Adrenal gland (tissue), 12 donors: ENCODE results near the gene CDC5L. TPM values are rescaled to one million over a fixed set of nuclear protein-coding genes. Genes with fewer than 3 reads are reported as not detected.

Experiments used
- DNase-seq, 7 donors: peaks; one replicate each; pipeline ENCODE4 v3.0.0-alpha.2; 2019 to 2020
- H3K27ac ChIP-seq, 5 donors: fragments of 200-600 bp; sonication (generic) in 4 of 5; 1 replicate in 3 of 5; 2 replicates in 2 of 5; pipeline versions ENCODE4 v1.5.1 to v1.8.0; 2016 to 2020; ENCODE audit warnings: mild to moderate bottlenecking in 1 of 5
- H3K27me3 ChIP-seq: fragments of 200-600 bp; 2 replicates; pipeline ENCODE4 v1.8.0; 2021
- H3K36me3 ChIP-seq, 2 donors: fragments of 200-600 bp; replicated peaks in 1 of 2; 1 replicate in 1 of 2; 2 replicates in 1 of 2; pipeline versions ENCODE4 v1.5.1 to v1.8.0; 2018 to 2022
- H3K4me1 ChIP-seq, 2 donors: fragments of 200-600 bp; replicated peaks in 1 of 2; 1 replicate in 1 of 2; 2 replicates in 1 of 2; pipeline versions ENCODE4 v1.5.1 to v1.8.0; 2018 to 2021
- H3K4me3 ChIP-seq, 4 donors: fragments of 200-600 bp; sonication (generic) in 3 of 4; one replicate each; pipeline ENCODE4 v1.5.1; 2016 to 2018
- H3K9me3 ChIP-seq, 3 donors: fragments of 200-600 bp; sonication (generic) in 1 of 3; replicated peaks in 1 of 3; 1 replicate in 2 of 3; 2 replicates in 1 of 3; pipeline versions ENCODE4 v1.5.1 to v1.8.0; 2016 to 2021
- CTCF ChIP-seq, 6 experiments: fragments of 450-650 bp in 4 of 6; fragments of 200-600 bp in 2 of 6; sonication (generic) in 1 of 6; IDR thresholded peaks; 1 replicate in 5 of 6; 2 replicates in 1 of 6; pipeline versions ENCODE4 v1.5.1 to v1.8.0; 2016 to 2021; ENCODE audit warnings: antibody characterized with exemption in 6 of 6, mild to moderate bottlenecking in 2 of 6, moderate library complexity in 1 of 6
- POLR2A ChIP-seq, 2 donors: fragments of 450-650 bp; IDR thresholded peaks; one replicate each; pipeline ENCODE4 v1.6.1; 2017; ENCODE audit warnings: antibody characterized with exemption in 2 of 2, mild to moderate bottlenecking in 2 of 2, moderate library complexity in 1 of 2
- WGBS, 4 donors: extraction: QIAGEN DNeasy Blood & Tissue Kit in 2 of 4; methylation state at CpG; one replicate each; pipeline versions ENCODE4 v1.1.5 to v1.1.7; 2013 to 2017; 5-methylcytosine and 5-hydroxymethylcytosine counted together
- intact Hi-C, 2 donors: fragments of 100-400 bp; cut with DNase I; formaldehyde crosslinking; loops; one replicate each; pipeline versions ENCODE4 v1.14.1 to v1.15.0; 2022 to 2023
- polyA plus RNA-seq, 3 donors: library from polyadenylated mRNA; stranded (reverse); fragments of 200-250 nt in 2 of 3; fragments of 350-450 nt in 1 of 3; fragmentation: Illumina TruSeq in 1 of 3; extraction: RNeasy Lipid Tissue Mini Kit (QIAGEN cat#74804) in 1 of 3; gene quantifications; one replicate each; pipeline ENCODE4 v1.2.3, GENCODE V29; 2013 to 2014
- total RNA-seq, 9 donors: library from RNA; depleted of rRNA in 4 of 9; stranded (reverse); fragments of >200 nt in 4 of 9; fragments of 120-200 nt in 1 of 9; fragmentation: NEBNext Ultra II Directional in 1 of 9; extraction: Animal tissue kit (Norgen Biotek cat#: 25700) in 1 of 9; gene quantifications; one replicate each; pipeline versions ENCODE4 v1.1.0 to v1.2.4, GENCODE V29; 2013 to 2023
- donor health status: healthy with polysubstance abuse.
- donor health status: Bipolar disorder and iron deficiency.
- donor health status: DM: yes; HTN: yes; CAD: no.
- donor health status: DM: no; HTN: no; CAD: no.
- donor health status: DM: no; HTN: no; CAD: no.
- donor health status: DM: yes; HTN: yes; CAD: no.

CDC5L gene
- total and polyA plus RNA-seq, 12 donors, result 5.6 to 39.3 (median 20.8) TPM

GRCh38 chr6:44478591-44479254 lies 91.2 kb downstream of the CDC5L start:
- TF ChIP-seq CTCF (IDR thresholded peaks at IDR 0.05), result no peak
- TF ChIP-seq POLR2A (IDR thresholded peaks at IDR 0.05), result no peak
- WGBS, 4 donors, result 74 to 79% (median 78%) methylated on average over 11 of the region's 11 CpGs
- H3K36me3 ChIP-seq, result no peaks in the 10 kb centered on the region
- H3K27me3 ChIP-seq, result peaks cover 9% of the 10 kb centered on the region
- intact Hi-C loops, result loop anchor here (5.0 to 10.0 kb wide), 3 partner anchors 156 to 1236 kb away; no protein-coding TSS in a partner anchor
- no peak overlapping the region for H3K4me3 ChIP-seq
- no peaks in the 10 kb centered on the region for H3K4me1 ChIP-seq
- H3K27ac ChIP-seq, result no peak overlapping the region
- H3K9me3 ChIP-seq, result no peaks in the 10 kb centered on the region
- no peak for DNase-seq

- H3K36me3 ChIP-seq, result no peaks in the 10 kb centered on the region
- H3K4me1 ChIP-seq, result no peaks in the 10 kb centered on the region
- WGBS, 4 donors, result 82 to 88% (median 85%) methylated on average over 11 to 13 of the region's 13 CpGs
- H3K9me3 ChIP-seq, result no peaks in the 10 kb centered on the region
- peaks cover 9% of the 10 kb centered on the region for H3K27me3 ChIP-seq
- TF ChIP-seq CTCF (IDR thresholded peaks at IDR 0.05), result no peak
- no peak for TF ChIP-seq POLR2A (IDR thresholded peaks at IDR 0.05)
- H3K27ac ChIP-seq, result no peak overlapping the region
- no peak overlapping the region for H3K4me3 ChIP-seq
- intact Hi-C loops, result no loop called here
- DNase-seq, result no peak
Measured at GRCh38 chr6:44480097-44480541, 92.6 kb downstream of the CDC5L start.

- Histone ChIP-seq H3K27ac (no peak overlapping the region), H3K9me3 (no peaks in the 10 kb centered on the region), H3K36me3 (no peaks in the 10 kb centered on the region), H3K4me1 (no peaks in the 10 kb centered on the region), H3K4me3 (no peak overlapping the region), H3K27me3 (peaks cover 9% of the 10 kb centered on the region)
- 88 to 94% (median 92%) methylated on average over 6 of the region's 6 CpGs for WGBS, 4 donors
- no peak for DNase-seq
- intact Hi-C loops, result no loop called here
- TF ChIP-seq CTCF (IDR thresholded peaks at IDR 0.05), result no peak
- no peak for TF ChIP-seq POLR2A (IDR thresholded peaks at IDR 0.05)
Measured at GRCh38 chr6:44481056-44481455, 93.5 kb downstream of the CDC5L start.

GRCh38 chr6:44481760-44482159 lies 94.3 kb downstream of the CDC5L start:
- Histone ChIP-seq H3K27ac (no peak overlapping the region), H3K9me3 (no peaks in the 10 kb centered on the region), H3K36me3 (no peaks in the 10 kb centered on the region), H3K27me3 (peaks cover 10% of the 10 kb centered on the region), H3K4me1 (no peaks in the 10 kb centered on the region), H3K4me3 (no peak overlapping the region)
- intact Hi-C loops, result no loop called here
- TF ChIP-seq CTCF (IDR thresholded peaks at IDR 0.05) (no peak), POLR2A (IDR thresholded peaks at IDR 0.05) (no peak)
- no peak for DNase-seq
- WGBS, 4 donors, result 88 to 94% (median 92%) methylated on average over 9 of the region's 9 CpGs
